Activated CD4-positive, CD25-positive, alpha-beta regulatory T cell treated with anti-CD3 and anti-CD28 coated beads, Interleukin-2, amount 50 U/mL, for 24 hours (primary cell): ENCODE results near the gene TUBB1.
A peak's percentile ranks its signal among the peaks of the same experiment; 100 is the strongest.
"Not testable (repeated sequence)": the region's sequence is repeated elsewhere in the genome, so short reads cannot be mapped to it uniquely, and the experiment has no call there.

Experiments used
- ATAC-seq, 2 donors: fragments of 150-1000 bp; cut with Tn5 transposase; one replicate each; pipeline ENCODE4 v1.10.0; 2021; ENCODE audit warnings: mild to moderate bottlenecking in 1 of 2, moderate library complexity in 1 of 2

TUBB1 gene

DNA sequence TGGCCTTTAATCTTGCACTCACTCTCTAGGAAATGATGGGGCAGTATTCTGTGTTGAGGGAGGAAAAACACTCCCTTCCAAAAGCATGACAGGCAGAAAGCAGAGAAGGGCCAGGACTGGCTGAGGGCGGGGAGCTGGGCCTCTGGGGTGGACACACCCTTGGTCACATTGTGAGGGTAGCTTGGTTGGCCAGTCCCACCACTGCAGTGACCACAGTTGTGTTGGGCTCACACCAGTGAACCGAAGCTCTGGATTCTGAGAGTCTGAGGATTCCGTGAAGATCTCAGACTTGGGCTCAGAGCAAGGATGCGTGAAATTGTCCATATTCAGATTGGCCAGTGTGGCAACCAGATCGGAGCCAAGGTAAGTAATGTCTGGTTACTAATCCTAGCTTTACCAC lies at the start of gene TUBB1:
TSS of gene TUBB1 (plus strand) at position 213 of the 400 bp plus-strand sequence. CDS start at position 307, 94 bp downstream.
- ATAC-seq = no peak

DNA sequence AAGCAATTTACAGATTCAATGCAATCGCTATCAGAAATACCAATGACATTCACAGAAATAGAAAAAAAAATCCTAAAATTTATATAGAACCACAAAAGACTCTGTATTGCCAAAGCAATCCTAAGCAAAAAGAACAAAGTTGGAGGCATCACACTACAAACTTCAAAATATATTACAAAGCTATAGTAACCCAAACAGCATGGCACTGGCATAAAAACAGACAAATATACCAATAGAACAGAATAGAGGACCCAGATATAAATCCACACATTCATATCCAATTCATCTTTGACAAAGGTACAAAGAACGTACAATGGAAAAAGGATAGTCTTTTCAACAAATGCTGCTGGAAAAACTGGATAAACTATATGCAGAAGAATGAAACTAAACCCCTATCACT lies 49.8 kb upstream of the TUBB1 start:
- no peak for ATAC-seq

DNA sequence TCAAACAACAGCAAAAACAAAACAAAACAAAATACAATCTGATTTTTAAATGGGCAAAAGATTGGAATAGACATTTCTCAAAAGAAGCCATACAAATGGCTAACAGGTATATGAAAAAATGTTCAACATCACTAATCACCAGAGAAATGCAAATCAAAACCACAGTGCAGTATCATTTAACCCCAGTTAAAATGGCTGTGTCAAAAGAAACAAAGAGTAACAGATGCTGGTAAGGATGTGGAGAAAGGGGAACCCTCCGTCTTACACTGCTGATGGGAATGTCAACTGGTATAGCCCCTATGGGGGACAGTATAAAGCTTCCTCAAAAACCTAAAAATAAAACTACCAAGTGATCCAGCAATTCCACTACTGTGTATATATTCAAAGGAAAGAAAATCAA lies 49.1 kb upstream of the TUBB1 start:
- ATAC-seq = no peak

DNA sequence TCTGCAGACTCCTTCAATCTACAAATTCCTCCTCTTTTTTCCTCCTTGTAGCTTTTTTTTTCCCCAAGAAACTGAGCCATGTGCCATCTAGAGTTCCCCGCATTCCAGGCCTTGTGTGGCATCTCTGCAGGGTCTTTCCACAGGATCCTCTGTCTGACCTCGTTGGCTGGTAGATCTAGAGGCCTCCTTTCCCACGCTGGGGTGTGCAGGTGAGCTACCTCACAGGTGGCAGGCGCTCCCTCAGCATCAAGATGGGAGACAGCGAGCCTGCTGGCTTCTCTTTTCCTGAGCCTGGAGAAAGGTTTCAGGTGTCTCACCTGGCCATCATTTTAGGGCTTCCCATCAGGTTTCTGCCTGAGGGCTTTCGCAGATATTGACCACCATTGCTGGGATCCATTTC lies 47.8 kb upstream of the TUBB1 start:
- no peak for ATAC-seq

DNA sequence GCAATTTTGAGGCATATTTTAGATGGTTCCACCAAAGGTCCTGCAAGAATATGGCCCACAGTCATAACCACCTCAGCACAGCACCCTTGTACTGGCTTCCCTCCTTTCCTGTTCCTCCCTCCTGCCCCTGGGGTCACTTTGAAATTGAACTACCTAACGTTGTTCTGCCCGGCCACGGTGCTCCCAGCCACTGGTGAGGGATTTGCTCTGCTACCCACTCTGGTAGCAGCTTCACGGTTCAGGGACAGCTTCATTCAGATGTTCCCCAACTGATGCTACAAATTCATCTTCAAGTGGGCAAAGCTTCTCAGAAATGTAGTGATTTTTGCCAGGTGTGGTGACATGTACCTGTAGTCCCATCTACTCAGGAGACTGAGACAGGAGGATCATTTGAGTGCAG lies 46.0 kb upstream of the TUBB1 start:
- no peak for ATAC-seq

DNA sequence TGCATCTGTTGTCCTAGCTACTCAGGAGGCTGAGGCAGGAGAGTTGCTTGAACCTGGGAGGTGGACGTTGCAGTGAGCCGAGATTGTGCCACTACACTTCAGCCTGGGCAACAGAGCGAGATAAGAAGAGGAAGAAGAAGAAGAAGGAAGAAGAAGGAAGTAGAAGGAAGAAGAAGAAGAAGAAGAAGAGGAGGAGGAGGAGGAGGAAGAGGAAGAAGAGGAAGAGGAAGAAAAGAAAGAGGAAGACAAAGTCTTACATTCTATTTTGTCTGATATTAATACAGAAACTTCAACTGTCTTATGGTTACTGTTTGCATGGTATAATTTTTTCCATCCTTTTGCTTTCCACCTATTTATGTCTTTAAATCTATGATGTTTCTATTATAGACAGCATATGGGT lies 45.4 kb upstream of the TUBB1 start:
- no peak for ATAC-seq

DNA sequence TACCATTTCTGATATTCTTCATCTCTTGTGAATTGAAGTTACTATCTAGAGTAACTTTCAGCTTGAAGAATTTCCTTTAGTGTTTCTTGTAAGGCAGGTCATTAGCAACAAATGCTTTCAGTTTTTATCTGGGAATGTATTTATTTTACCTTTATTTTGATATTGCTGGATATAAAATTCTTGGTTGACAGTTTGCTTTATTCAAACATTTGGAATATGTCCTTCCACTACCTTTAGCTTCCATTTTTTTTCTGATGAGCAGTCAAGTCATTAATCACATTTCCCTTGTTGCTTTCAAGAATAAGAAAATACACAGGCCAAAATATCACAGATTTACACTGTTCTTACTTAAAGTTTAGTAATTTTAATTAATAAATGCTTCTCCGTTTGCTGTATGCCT lies 43.9 kb upstream of the TUBB1 start:
- ATAC-seq = no peak

DNA sequence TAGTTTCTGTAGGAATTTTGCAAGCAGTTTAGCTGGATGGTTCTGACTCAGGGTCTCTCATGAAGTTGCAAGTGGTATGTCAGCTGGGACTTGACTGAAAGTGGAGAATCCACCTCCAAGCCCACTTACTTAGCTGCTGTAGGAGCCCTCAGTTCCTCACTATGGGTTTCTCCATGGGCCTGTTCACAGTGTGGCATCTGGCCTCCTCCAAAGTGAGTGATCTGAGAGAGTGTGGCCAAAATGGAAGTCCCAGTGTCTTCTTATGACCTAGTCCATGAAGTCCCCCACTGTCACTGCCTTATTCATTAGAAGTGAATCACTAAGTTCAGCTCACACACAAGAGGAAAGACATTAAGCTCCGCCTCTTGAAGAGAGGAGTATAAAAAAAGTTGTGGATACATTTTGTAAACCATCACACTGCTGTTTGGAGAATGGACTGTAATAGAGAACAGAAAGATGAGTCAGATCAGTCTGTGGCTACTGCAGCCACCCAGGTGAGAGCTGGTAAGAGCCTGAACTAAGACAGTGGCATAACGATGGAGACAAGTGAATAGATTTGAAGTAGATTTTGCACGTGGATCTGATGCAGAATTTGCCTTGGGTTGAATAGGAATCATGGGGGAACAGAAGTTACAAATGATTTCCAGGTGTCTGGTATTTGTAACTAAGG lies 43.0 kb upstream of the TUBB1 start:
- ATAC-seq = no peak

DNA sequence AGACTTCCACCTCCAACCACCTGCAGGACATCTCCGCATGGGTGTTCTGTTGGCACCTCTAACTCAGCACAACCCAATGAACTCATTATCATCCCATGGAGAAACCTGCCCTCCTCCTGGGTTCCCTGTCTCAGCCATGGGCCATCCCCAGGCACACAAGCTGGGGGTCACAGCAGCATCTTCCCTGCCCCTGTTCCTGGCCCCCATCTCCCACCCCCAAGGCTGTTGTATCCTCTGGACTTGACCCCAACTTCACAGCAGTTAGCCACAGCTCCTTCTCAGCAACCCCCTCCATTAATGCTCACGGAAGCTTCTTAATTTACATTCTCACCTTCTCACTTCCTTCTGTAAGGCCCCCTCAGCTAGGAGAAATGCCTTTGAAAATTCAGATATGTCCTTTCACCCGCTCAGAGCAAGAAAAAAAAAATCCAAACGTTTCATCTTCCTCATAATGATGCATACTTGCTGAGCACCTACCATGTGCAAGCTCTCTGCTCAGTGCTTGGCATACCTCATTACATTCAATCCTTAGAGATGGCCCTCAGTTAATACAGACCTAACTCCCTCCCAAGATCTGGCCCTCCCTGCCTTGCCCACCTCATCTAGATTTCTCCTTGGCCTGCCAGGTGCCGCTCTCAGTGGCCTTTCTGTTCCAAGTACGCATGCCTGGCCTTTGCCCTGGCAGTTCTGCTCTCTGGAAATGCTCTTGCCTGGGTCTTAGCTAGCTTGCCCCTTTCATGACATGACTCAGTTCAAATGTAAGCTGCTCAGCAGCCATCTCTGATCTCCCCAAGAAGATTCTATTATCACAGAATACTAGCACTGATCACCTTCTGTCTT lies 40.7 kb upstream of the TUBB1 start:
- ATAC-seq = no peak

DNA sequence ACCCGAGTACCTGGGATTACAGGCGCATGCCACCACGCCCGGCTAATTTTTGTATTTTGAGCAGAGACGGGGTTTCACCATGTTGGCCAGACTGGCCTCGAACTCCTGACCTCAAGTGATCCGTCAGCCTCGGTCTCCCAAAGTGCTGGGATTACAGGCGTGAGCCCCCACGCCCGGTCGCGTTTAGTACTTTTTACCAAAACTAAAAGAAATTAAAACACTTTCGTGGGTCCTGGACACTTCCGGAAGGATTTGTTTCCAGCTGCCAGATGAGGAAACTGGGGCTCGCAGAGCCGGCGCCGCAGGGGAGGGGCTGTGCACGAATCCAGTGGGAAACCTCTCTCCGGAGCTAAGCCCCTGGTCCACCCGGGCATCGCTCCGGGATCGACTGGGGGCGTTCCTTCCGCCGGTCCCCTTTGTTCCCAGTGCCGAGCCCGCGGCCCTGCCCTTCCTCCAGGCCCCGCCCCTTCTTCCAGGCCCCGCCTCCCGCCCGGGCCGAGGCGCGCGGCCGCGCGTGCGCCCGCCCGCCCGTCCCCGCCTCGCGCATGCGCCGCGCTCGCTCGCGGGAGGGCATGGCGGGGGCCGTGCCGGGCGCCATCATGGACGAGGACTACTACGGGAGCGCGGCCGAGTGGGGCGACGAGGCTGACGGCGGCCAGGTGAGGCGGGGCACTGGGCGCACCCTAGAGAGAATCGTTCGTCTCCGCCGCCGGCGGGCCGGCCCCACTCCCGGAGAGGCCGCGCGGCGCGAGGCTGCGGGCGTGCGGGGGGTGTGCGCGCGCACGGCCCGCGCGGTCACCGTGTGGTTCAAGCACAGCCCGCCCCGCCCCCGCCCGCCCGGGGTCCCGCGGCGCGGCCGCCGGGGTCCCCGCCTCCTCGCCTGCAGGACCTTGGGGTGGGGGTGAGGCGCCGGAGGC lies 38.3 kb upstream of the TUBB1 start, which contains the start of gene NELFCD:
TSS of gene NELFCD (plus strand) at position 546 of the 917 bp plus-strand sequence. CDS start at position 600, 54 bp downstream.
- ATAC-seq = peak; percentile 85 to 87

DNA sequence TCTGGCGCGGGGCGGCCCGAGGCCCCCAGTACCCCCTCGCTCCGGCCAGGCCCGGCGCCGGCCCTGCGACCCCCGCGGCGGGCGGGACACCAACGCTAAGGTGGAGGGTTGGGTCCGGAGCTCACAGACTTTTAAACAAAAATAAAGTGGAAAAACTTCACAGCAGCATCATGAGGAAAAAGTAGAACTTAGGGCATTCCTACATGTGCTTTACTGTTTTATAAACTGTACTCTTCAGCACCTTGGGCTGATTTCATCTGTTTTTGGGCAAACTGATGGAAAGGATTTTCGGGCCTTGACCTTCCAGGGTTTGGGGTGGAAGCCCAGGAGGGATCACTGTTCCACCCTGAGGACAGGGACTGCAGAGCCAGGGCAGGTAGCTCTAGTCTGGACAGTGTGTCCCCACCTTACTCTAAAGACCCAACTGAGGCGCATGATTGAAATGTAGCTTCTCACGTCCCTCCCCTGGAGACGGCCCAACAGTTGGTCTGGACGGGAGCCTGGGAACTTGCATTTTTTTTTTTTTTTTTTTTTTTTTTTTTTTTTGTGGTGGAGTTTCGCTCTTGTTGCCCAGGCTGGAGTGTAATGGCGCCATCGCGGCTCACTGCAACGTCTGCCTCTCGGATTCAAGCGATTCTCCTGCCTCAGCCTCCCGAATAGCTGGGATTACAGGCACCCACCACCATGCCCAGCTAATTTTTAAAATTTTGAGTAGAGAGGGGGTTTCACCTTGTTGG lies 37.4 kb upstream of the TUBB1 start:
- no peak for ATAC-seq

DNA sequence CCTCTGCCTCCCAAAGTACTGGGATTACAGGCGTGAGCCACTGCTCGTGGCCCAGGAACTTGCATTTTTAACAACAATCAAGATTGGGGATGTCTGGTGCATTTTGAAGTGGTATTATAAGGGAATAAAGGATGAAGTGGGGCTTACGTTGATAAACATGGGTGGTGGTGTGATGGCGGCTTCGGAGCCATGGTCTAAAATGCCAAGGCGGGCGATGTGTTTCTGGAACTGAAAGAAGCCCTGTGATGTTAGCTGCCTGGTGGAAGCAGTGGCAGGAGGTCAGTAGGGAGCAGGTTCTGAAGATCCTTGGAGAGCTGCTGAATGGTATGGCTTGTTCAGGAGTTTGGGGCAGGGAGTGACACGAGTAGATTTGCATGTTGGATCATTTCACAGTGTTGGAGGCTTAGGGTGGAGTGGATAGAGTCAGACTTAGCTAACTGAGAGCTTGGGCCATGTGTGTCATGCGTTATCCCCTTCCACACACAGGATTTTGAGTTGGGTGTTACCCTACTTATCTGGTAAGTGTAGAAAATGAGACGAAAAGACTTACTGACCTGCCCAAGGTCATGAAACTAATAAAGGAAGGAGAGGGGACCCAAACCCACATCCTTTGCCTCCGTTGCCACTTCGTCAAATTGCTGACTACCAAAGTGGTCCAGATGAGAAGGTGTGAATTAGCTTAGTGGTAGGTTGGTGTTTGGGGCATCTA lies 36.7 kb upstream of the TUBB1 start:
- peak in 1 of 2 donors; percentile 8 for ATAC-seq

DNA sequence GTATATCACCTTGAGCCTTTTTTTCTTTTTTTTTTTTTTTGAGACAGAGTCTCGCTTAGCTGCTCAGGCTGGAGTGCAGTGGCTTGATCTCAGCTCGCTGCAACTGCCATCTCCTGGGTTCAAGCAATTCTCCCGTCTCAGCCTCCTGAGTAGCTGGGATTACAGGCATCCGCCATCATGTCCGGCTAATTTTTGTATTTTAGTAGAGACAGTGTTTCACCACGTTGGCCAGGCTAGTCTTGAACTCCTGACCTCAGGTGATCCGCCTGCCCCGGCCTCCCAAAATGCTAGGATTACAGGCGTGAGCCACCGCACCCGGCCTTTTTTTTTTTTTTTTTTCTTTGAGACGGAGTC lies 36.1 kb upstream of the TUBB1 start:
- not testable (repeated sequence) for ATAC-seq

DNA sequence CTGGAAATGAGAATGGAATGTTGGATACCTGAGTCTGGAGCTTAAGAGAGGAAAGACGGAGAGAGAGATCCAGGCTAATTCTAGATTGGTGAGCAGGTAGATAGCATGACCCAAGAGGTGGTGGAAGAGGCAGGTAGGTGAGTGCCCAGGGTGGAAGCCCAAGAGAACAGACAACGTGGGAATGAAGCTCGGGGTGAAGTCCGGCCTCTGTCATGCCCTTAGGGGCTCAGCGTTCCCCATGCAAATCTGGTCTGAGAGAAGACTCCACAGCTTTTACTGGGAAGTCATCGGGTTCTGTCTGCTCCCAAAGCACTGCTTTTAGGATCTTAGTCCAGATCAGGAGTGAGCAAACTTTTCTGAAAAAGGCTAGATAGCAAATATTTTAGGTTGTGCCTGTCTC lies 34.5 kb upstream of the TUBB1 start:
- no peak for ATAC-seq

DNA sequence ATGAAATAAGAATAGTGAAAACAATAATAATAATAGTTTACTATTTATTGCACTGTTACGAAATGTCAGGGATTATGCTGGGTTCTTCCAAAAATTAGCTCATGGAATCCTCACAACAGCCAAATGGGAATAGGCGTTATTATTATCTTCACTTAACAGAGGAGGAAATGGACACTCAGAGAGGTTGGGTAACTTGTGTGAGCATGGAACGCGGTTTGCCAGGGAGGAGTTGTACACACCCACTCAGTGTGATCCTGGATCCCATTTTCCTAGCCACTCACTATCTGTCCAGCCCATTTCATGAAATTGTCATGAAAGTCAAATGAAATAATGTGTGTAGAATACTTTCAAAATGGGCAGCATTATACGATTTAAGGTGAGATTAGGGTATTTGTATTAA lies 33.6 kb upstream of the TUBB1 start:
- no peak for ATAC-seq

DNA sequence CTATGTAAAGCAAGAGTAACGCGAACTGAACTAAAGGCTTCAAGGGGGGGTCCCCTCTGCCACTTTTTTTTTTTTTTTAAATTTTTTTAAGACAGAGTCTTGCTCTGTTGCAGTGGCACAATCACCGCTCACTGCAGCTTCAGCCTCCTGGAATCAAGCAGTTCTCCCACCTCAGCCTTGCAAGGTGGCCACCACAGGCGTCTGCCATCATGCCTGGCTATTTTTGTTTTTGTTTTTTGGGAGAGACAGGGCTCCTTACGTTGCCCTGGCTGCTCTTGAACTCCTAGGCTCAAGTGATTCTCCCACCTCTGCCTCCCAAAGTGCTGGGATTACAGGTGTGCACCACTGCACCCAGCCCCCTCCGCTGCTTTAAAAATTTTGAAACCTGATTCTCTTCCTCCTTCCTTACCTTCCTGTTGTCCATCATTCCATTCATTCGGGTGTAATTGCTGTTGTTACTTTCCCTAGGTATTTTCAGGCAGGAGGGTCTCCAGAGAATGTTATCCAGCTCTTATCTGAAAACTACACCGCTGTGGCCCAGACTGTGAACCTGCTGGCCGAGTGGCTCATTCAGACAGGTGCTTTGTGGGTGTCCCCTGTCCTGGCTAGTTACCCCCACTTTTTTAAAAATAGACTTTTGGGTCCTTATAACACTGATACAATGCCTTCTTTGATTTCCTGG lies 32.8 kb upstream of the TUBB1 start:
- ATAC-seq = peak in 1 of 2 donors; percentile 27

DNA sequence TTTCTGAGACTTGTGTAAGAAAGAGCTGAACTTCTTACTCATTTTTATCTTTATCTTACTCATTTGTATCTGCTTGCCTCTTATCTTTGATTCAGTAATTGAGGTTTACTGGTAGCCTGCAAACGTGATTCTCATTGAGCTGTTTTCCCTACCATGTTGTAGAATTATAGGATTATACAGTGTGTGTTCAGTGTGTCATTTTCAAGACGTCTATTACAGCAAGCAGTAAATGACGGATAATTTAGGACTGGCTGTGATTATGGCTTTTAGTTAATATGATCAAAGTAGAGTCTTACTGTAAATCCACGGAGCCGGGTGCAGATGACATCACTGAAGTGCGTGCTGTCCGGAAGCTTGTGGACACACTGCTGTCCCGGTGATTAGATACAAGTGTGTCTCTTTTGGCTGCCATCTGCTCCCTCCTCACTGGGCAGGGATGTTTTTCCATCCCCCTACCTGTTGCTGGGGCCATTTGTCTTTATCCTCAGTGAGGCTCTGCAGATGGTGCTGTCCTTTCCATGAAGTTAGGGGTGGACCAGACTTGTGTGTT lies 32.2 kb upstream of the TUBB1 start:
- ATAC-seq = peak in 1 of 2 donors; percentile 57

DNA sequence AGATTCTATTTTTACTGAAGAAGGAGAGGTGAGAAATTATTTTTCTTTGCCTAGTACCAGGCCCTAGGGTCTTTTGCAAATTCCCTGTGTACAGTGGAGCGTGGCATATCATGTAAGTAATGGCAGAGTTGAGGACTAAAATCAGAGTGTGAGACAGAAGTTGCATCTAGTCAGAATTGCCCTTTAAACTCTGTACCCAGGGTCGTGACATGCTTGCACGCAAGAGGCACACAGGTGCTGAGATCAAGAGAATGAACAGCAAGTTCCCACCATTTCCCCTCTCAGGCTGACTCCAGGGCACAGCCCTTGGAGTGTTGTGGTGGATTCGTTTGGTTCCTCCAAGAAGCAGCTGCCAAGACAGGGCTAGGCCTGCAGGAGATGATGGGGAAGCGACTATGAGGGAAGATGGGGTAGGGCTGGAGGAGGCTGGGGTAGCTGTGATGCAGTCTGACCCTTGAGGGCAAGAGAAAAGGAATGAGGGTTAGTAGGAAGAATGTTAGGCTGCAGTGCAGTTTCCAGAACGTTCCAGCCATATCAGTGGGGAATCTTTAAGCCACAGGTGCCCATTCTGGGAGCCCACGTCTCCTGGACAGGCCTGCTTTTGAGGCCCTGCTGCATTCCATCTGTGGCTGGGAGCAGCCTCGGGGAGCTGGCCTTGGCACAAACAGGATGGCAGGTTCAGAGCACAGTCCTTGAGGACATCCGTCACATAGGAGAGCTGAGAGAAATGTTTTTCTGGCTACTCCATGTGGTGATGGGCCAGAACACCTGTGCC lies 31.3 kb upstream of the TUBB1 start:
- no peak for ATAC-seq

DNA sequence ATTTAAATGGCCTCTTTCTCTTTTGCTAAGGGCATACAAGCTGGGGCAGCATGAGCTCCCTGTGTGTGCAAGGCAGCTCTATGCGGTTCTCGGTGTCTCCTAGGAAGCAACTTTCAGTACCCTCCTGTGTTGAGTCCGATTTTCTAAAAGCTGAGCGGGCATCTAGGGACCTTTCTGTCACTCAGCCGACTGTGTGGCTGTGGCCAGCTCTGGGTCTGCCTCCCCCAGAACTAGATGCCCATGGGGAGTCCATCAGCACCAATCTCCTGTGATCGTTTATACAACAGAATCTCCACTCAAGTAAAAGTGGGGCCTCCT lies 30.7 kb upstream of the TUBB1 start:
- ATAC-seq = no peak

DNA sequence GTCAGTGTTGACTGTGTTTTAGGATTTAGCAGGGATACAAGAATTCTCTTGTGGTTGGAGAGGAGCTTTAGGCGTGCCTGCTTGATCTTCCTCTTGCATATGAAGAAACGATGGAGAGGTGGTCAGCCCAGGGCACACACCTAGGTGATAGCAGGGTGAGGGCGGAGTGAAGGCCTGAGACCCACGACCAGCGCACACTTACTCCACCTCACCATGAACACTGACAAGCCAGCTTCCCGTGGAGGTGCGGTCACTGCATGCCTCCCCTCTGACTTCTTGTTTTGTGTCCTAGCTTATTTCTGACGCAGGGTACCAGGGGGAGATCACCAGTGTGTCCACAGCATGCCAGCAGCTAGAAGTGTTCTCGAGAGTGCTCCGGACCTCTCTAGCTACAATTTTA lies 30.0 kb upstream of the TUBB1 start:
- no peak for ATAC-seq
